GM18499 (cell line): Measurements from ENCODE around the gene BCAS3.
"Not testable (repeated sequence)": the region's sequence is repeated elsewhere in the genome, so short reads cannot be mapped to it uniquely, and the experiment has no call there.

Experiments
- ATAC-seq: cut with Tn5 transposase; IDR thresholded peaks from one replicate; pipeline ENCODE4 v1.9.1; 2021; ENCODE audit warnings: moderate number of reproducible peaks; ENCODE audit not compliant: insufficient read depth, unreplicated experiment

BCAS3 gene

DNA sequence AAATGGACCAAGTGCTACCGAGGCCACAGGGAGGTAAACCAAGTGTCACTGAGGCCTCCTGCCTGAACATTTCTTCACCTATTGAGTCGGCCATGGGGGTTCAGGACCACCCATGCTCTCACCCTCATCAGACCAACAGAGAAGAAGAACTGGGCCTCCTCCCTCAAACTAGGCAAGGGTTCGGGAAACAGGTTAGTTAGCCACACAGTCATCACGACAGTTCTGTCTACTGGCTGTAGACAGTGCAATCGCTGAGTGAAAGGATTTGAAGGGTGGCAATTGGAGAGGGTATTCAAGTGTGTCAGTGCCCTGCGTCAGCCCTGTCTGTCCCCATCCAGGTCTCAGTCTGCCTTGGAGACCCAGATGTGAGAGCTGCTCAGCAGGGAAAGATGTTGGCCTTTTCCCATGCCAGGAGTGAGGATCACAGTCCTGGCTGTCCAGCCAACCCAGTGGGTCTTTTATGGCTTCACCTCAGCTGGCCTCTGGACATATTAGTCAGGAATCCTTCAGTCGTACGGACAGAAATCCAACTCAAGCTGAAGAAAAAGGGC, 741.9 kb downstream of the BCAS3 start:
- no peak for ATAC-seq

- ATAC-seq: no peak
Measured at GRCh38 chr17:61420052-61420451, 742.4 kb downstream of the BCAS3 start.

DNA sequence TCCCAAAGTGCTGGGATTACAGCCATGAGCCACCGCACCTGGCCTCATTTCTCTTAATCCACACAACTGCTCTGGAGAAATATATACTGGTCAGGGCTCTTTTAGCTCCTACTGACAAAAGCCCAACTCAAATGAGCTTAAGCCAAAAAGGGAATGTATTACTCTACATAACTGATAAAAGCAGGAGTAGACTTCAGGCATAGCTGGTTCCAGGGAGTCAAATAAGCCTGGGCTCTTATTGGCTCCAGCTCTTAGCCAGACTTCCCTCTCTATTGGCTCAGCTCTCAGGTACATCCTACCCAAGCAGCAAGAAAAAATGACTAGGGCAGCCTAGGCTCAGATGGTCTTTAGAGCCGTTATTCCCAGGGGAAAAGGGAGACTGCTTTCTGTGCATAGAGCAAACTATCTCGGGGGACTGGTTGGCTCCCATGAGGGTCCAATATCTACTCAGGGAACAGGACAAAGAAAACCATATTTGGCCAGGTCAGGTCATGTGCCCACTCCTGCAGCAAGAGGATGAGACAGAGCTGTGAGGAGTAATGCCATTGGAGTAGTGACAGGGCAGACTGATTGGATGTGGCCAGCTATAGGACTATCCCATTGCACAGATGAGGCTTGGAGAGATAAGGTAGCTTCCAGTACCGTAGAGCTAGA, 743.2 kb downstream of the BCAS3 start:
- no peak for ATAC-seq

DNA sequence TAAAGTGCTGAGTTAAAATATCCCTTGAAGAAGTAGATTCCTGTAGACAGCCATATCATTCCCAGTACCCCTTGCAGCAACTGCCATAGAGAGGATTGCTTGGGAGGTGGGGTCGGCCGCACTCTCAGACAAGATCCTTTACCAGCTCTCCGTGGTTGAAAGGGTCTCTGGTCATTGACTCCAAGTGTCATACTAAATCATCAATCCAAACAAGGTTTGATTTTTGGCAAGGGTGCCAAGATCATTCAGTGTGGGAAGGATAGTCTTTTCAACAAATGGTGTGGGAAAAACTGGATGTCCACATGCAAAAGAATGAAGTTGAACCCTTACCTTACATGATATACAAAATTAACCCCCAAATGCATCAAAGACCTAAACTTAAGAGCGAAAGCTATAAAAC, 743.8 kb downstream of the BCAS3 start:
- ATAC-seq: no peak

DNA sequence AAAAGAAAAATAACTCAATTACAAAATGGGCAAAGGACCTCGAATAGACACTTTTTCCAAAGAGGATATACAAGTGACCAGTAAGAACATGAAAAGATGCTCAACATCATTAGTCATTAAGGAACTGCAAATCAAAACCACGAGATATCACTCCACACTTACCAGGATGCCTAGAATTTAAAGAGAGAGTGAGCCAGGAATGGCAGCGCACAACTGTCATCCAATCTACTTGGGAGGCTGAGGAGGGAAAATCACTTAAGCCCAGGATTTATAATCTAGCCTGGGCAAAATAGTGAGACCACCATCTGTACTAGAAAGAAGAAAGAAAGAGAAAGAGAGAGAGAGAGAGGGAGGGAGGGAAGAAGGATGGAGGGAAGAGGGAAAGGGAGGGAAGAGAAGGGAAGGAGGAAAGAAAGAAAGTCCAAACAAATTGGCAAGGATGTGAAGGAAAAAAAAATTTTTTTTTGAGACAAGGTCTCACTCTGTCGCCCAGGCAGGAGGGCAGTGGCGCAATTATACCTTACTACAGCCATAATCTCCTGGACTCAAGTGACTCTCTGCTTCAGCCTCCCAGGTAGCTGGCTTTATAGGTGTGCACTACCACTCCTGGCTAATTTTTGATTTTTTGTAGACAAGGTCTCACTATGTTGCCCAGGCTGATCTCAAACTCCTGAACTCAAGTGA, 744.6 kb downstream of the BCAS3 start:
- no peak for ATAC-seq

- ATAC-seq: no peak
Measured at GRCh38 chr17:61422869-61423268, 745.2 kb downstream of the BCAS3 start.

GRCh38 chr17:61423967-61424649, 746.5 kb downstream of the BCAS3 start:
- ATAC-seq: no peak

DNA sequence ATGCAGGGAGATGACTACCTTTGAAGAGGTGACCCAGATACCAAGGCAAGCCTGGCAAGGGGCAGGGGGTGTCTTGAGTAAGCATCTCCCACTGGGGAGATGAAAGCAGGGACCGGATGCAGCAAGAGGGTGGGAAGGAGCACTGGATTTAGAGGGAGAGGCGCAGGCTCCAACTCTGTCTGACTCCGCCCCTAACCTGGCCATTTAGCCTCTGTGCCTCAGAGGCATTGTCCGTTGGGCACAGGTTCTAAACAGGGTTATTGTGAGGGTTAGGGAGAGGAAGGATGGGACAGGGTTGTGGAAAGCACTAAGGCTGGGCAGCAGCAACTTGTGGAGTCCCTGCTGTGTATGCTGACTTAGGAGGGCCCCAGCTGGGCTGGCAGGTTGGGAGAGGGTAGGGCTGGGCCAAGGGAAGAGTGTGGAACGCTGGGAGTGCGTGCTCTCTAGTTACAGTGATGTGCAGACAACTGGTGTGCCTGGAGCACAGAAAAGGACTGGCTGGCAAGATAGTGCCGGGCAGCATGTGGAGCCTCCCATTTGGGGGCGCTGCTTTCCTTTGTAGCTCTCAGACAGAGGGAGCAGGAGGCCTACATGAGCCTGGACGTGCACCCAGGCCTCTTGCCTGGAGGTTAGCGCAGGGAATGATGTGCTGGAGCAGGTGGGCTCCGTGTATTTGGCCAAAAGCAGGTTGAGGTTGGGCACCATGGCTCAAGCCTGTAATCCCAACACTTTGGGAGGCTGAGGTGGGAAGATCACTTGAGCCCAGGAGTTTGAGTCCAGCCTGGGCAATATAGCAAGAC, 748.2 kb downstream of the BCAS3 start:
- no peak for ATAC-seq

DNA sequence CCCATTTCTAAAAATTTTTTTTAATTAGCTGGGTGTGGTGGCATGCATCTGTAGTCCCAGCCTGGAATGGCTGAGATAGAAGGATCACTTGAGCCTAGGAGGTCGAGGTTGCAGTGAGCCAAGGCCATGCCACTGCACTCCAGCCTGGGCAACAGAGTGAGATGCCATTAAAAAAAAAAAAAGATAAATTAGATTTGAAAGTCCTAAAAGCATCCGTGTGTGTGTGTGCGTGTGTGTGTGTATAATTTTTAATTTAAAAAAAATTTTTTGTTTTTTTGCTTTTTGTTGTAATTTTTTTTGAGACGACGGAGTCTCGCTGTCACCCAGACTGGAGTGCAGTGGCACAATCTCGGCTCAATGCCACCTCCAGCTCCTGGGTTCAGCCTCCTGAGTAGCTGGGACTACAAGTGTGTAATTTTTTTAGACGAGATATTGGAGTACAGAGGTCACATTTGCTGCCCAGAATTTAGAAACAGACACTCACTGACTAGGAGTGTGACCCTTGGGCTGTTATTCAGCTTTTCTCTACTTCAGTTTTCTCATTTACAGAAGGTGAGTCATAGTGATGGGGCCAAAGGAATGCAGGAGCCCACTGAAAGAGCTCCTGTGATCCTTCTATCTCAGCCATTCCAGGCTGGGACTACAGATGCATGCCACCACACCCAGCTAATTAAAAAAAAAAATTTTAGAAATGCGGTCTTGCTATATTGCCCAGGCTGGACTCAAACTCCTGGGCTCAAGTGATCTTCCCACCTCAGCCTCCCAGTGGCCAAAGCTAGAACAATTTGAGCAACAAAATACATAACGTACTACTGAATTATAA, 749.0 kb downstream of the BCAS3 start:
- no peak for ATAC-seq

- ATAC-seq: no peak
Measured at GRCh38 chr17:61427567-61427966, 749.9 kb downstream of the BCAS3 start.

- ATAC-seq: no peak
Measured at GRCh38 chr17:61429274-61429673, 751.6 kb downstream of the BCAS3 start.

DNA sequence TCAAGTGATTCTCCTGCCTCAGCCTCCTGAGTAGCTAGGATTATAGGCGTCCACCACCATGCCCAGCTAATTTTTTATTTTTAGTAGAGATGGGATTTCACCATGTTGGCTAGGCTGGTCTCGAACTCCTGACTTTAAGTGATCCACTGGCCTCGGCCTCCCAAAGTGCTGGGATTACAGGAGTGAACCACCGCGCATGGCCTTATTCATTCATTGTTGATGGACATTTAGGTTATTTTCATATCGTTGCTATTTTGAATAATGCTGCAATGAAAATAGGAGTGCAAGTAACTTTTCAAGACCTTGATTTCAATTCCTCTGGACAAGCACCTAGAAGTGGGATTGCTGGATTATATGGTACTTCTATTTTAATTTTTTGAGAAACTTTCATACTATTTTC, 752.2 kb downstream of the BCAS3 start:
- ATAC-seq: not testable (repeated sequence)

GRCh38 chr17:61431594-61432311, 754.1 kb downstream of the BCAS3 start:
- no peak for ATAC-seq

DNA sequence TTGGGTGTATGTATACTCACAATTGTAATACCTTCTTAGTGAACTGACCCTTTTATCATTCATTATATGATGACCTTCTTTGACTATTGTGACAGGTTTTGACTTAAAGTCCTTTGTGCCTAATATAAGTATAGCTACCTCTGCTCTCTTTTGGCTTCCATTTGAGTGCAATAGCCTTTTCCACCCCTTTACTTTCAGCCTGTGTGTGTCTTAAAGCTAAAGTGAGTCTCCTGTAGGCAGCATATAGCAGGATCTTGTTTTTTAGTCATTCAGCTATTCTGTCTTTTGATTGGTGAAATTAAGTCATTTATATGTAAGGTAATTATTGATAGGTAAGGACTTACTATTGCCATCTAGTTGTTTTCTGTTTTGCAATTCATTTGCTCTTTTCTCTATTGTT, 758.6 kb downstream of the BCAS3 start:
- ATAC-seq: no peak

DNA sequence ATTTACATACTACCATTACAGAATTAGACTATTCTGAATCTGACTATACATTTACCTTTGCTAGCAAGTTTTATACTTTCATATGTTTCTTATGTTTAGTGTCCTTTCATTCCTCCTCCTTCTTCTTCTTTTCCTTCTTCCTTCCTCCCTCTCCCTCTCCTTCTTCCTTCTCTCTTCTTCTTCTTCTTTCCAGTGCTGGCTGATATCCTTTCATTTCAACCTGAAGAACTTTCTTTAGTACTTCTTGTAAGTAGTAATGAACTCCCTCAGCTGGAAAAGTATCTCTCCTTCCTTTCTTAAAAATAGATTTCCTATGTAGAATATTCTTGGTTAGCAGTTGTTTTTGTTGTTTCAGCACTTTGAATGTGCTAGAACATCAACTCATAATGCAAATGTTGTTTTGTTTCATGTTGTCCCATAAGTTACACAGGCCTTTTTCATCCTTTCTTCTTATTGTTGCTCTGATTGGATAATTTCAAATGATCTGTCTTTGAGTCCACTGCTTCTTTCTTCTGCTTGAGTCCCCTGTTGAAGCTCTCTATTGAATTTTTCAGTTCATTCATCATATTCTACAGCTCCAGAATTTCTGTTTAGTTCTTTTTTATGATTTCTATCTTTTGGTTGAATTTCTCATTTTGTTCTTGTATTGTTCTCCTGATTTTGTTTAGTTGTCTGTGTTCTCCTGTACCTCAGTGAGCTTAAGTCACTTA, 759.5 kb downstream of the BCAS3 start:
- no peak for ATAC-seq

DNA sequence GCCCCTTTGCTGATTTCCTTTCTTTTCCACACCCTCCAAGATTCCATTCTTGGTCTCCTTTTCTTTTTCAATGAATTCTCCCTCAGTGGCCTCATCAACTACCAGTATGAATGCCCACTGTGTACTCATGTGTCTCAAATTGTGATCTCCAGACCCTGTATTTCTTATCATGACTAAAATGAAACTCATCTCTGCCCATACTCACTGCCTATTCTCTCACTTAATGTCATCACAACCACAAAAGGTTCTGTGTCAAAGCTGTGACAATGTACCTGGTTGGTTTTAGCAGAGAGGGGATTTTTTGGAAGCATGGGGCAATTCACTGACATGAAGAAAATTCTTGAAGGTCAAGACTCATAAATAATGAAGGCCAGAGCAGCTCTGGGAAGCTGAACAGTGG, 763.0 kb downstream of the BCAS3 start:
- no peak for ATAC-seq

DNA sequence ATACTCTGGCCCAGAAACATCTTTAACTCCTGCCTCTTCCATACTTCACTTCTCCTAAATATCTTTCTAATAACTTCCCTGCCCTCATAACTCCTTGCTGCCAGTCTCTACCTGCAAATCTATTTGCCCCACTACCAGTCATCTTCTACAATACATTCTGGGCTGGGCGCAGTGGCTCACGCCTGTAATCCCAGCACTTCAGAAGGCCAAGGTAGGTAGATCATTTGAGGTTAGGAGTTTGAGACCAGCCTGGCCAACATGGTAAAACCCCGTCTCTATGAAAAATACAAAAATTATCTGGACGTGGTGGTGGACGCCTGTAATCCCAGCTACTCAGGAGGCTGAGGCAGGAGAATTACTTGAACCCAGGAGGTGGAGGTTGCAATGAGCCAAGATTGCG, 763.9 kb downstream of the BCAS3 start:
- not testable (repeated sequence) for ATAC-seq

- ATAC-seq: no peak
Measured at GRCh38 chr17:61442136-61442775, 764.6 kb downstream of the BCAS3 start.
